HCT116 (cell line): ENCODE data around the gene DPF3. TPM values are rescaled to one million over a fixed set of nuclear protein-coding genes. Genes with fewer than 3 reads are reported as not detected.

Experiments used
- ATAC-seq: fragments of 200-7000 bp; cut with Tn5 transposase; 2 replicates; pipeline ENCODE4 v1.9.1; 2020; ENCODE audit warnings: mild to moderate bottlenecking, moderate library complexity
- BruUV-seq: library from RNA; stranded (reverse); fragments of 400-500 nt; replicated peaks from 2 replicates; lab custom pipeline; 2021; lab: Mats Ljungman, UMichigan
- CTCF ChIA-PET: fragments of 300-600 bp; sonication (Branson Sonifier 250); formaldehyde crosslinking; loops from one replicate; lab custom pipeline; 2021; ENCODE audit warnings: antibody characterized with exemption; lab: Charles Lee
- POLR2A ChIA-PET: fragments of 300-600, 350-600 bp; sonication (Branson Sonifier 250); formaldehyde crosslinking; loops from one replicate; lab custom pipeline; 2021; ENCODE audit warnings: antibody characterized with exemption; lab: Charles Lee
- RAD21 ChIA-PET, 2 experiments: fragments of 300-600 bp; sonication (Branson Sonifier 250); formaldehyde crosslinking; loops; one replicate each; lab custom pipeline; 2023; ENCODE audit warnings: low total read pairs in 2 of 2; ENCODE audit not compliant: uncharacterized antibody in 2 of 2, unreplicated experiment in 2 of 2, low non-redundant PET in 1 of 2; lab: Charles Lee
- DNase-seq: peaks from one replicate; pipeline ENCODE4 v3.0.0-alpha.2; 2010; ENCODE audit warnings: low read depth, low spot score
- H2AFZ ChIP-seq: fragments of 200-600 bp; shearing (Covaris generic), sonication (generic); 2 replicates; pipeline ENCODE4 v1.6.1; 2017; ENCODE audit warnings: low read depth, mixed run types, mixed read lengths, antibody characterized with exemption, low read length; ENCODE audit not compliant: poor library complexity, severe bottlenecking
- H3K27ac ChIP-seq: 2 replicates; pipeline ENCODE4 v1.5.1; 2012; ENCODE audit warnings: low read depth, low read length
- H3K27me3 ChIP-seq: fragments of 200-600 bp; sonication (generic); 2 replicates; pipeline ENCODE4 v1.6.1; 2016; ENCODE audit warnings: mixed run types, low read length, mixed read lengths; ENCODE audit not compliant: insufficient read depth
- H3K36me3 ChIP-seq, 2 experiments: fragments of 200-500 bp in 1 of 2; fragments of 200-600 bp in 1 of 2; sonication (Bioruptor generic) in 1 of 2; sonication (generic) in 1 of 2; 2 replicates each; pipeline versions ENCODE4 v1.5.1 to v1.6.1; 2014 to 2016; ENCODE audit warnings: low read length in 2 of 2, inconsistent platforms in 1 of 2, mixed read lengths in 1 of 2, mixed run types in 1 of 2; ENCODE audit not compliant: insufficient read depth in 2 of 2, control insufficient read depth in 1 of 2
- H3K4me1 ChIP-seq, 2 experiments: fragments of 200-600 bp in 1 of 2; sonication (generic) in 1 of 2; 2 replicates each; pipeline versions ENCODE4 v1.5.1 to v1.6.1; 2012 to 2017; ENCODE audit warnings: low read length in 2 of 2, inconsistent platforms in 1 of 2, mild to moderate bottlenecking in 1 of 2, mixed read lengths in 1 of 2, mixed run types in 1 of 2, moderate library complexity in 1 of 2; ENCODE audit not compliant: insufficient read depth in 2 of 2, control insufficient read depth in 1 of 2
- H3K4me2 ChIP-seq: fragments of 200-600 bp; sonication (generic); 2 replicates; pipeline ENCODE4 v1.6.1; 2017; ENCODE audit warnings: mixed run types, low read length, mixed read lengths
- H3K4me3 ChIP-seq, 2 experiments: fragments of 200-600 bp in 1 of 2; sonication (generic) in 1 of 2; replicated peaks in 1 of 2; 2 replicates each; pipeline ENCODE4 v1.5.1; 2011 to 2016; ENCODE audit warnings: low read length in 2 of 2, control low read depth in 1 of 2, low read depth in 1 of 2, mild to moderate bottlenecking in 1 of 2, mixed read lengths in 1 of 2, mixed run types in 1 of 2
- H3K79me2 ChIP-seq: fragments of 200-600 bp; sonication (generic); 2 replicates; pipeline ENCODE4 v1.6.1; 2017; ENCODE audit warnings: mild to moderate bottlenecking, mixed run types, low read length, moderate library complexity, mixed read lengths; ENCODE audit not compliant: insufficient read depth
- H3K9ac ChIP-seq: fragments of 200-600 bp; sonication (generic); 2 replicates; pipeline ENCODE4 v1.6.1; 2016; ENCODE audit warnings: low read length, mixed read lengths
- H3K9me2 ChIP-seq: fragments of 200-600 bp; sonication (generic), shearing (Covaris generic); 2 replicates; pipeline ENCODE4 v1.6.1; 2017; ENCODE audit warnings: mixed run types, mild to moderate bottlenecking, moderate library complexity; ENCODE audit not compliant: insufficient read depth
- H3K9me3 ChIP-seq, 2 experiments: fragments of 200-500 bp in 1 of 2; fragments of 200-600 bp in 1 of 2; sonication (Bioruptor generic) in 1 of 2; sonication (generic) in 1 of 2; 2 replicates each; pipeline ENCODE4 v1.6.1; 2014 to 2017; ENCODE audit warnings: low read length in 2 of 2, mixed read lengths in 2 of 2, inconsistent platforms in 1 of 2, low read depth in 1 of 2, mild to moderate bottlenecking in 1 of 2, mixed run types in 1 of 2, moderate library complexity in 1 of 2; ENCODE audit not compliant: control insufficient read depth in 1 of 2, insufficient read depth in 1 of 2
- H4K20me1 ChIP-seq: fragments of 200-600 bp; sonication (generic), shearing (Covaris generic); 2 replicates; pipeline ENCODE4 v1.6.1; 2017; ENCODE audit warnings: mixed run types, mild to moderate bottlenecking, moderate library complexity; ENCODE audit not compliant: insufficient read depth
- ATF3 ChIP-seq: IDR thresholded peaks from 2 replicates; pipeline ENCODE4 v1.6.1; 2012
- CEBPB ChIP-seq: IDR thresholded peaks from 2 replicates; pipeline ENCODE4 v1.6.1; 2012; ENCODE audit warnings: low read depth
- CTCF ChIP-seq, 3 experiments: fragments of 200-600 bp in 1 of 3; sonication (generic) in 1 of 3; IDR thresholded peaks in 2 of 3; conservative IDR thresholded peaks in 1 of 3; 2 replicates each; pipeline ENCODE4 v1.5.1; 2012 to 2017; ENCODE audit warnings: low read depth in 2 of 3, low read length in 2 of 3, antibody characterized with exemption in 1 of 3, borderline replicate concordance in 1 of 3, control low read depth in 1 of 3, mild to moderate bottlenecking in 1 of 3, mixed read lengths in 1 of 3, mixed run types in 1 of 3, moderate library complexity in 1 of 3; ENCODE audit not compliant: insufficient read depth in 1 of 3
- EGR1 ChIP-seq: IDR thresholded peaks from 2 replicates; pipeline ENCODE4 v1.6.1; 2012; ENCODE audit warnings: low read depth
- EZH2phosphoT487 ChIP-seq: fragments of 200-600 bp; IDR thresholded peaks from 2 replicates; pipeline ENCODE4 v1.6.1; 2018; ENCODE audit warnings: antibody characterized with exemption, borderline replicate concordance
- FOSL1 ChIP-seq: IDR thresholded peaks from 2 replicates; pipeline ENCODE4 v1.6.1; 2012; ENCODE audit warnings: low read depth
- MAX ChIP-seq: IDR thresholded peaks from 2 replicates; pipeline ENCODE4 v1.6.1; 2012
- POLR2AphosphoS5 ChIP-seq: IDR thresholded peaks from 2 replicates; pipeline ENCODE4 v1.6.1; 2011; ENCODE audit warnings: mild to moderate bottlenecking, low read depth, low read length, moderate library complexity
- RAD21 ChIP-seq: IDR thresholded peaks from 2 replicates; pipeline ENCODE4 v1.6.1; 2012; ENCODE audit warnings: low read depth, mild to moderate bottlenecking
- REST ChIP-seq: IDR thresholded peaks from 2 replicates; pipeline ENCODE4 v1.6.1; 2012; ENCODE audit warnings: low read depth
- SP1 ChIP-seq: IDR thresholded peaks from 2 replicates; pipeline ENCODE4 v1.6.1; 2012; ENCODE audit warnings: low read depth
- SRF ChIP-seq: IDR thresholded peaks from 2 replicates; pipeline ENCODE4 v1.6.1; 2012; ENCODE audit warnings: low read depth
- TCF7L2 ChIP-seq: IDR thresholded peaks from 2 replicates; pipeline ENCODE4 v1.7.0; 2011; ENCODE audit warnings: borderline replicate concordance, inconsistent platforms; ENCODE audit not compliant: insufficient read depth, insufficient read length; ENCODE audit errors: extremely low read depth
- YY1 ChIP-seq: IDR thresholded peaks from 2 replicates; pipeline ENCODE4 v1.6.1; 2011; ENCODE audit warnings: low read length, low read depth, moderate library complexity, mild to moderate bottlenecking; ENCODE audit not compliant: insufficient replicate concordance; ENCODE audit errors: extremely low read depth
- ZFX ChIP-seq: fragments of 450-650 bp; IDR thresholded peaks from 2 replicates; pipeline ENCODE4 v1.6.1; 2017
- ZNF274 ChIP-seq: fragments of 200-500 bp; sonication (Bioruptor generic); IDR thresholded peaks from 2 replicates; pipeline ENCODE4 v1.6.1; 2014; ENCODE audit warnings: mild to moderate bottlenecking, low read depth, low read length, inconsistent platforms
- intact Hi-C: fragments of 100-400 bp; cut with micrococcal nuclease; formaldehyde crosslinking; loops from 2 replicates; pipeline ENCODE4 v1.10.0; 2022
- total RNA-seq: library from RNA; stranded (reverse); gene quantifications from one replicate; pipeline ENCODE4 v1.2.1, GENCODE V29; 2021; ENCODE audit not compliant: unreplicated experiment
- TF ChIP-seq, protein P1 (sequence below): IDR thresholded peaks from 2 replicates; pipeline ENCODE4 v1.6.1; 2011; ENCODE audit warnings: mild to moderate bottlenecking, low read length, moderate library complexity; ENCODE audit not compliant: insufficient replicate concordance; ENCODE audit errors: extremely low read depth

DPF3 gene
- total RNA-seq, 1 experiment from 2014 or later: 0.27 TPM

GRCh38 chr14:72673179-72673578 is 220.7 kb downstream of the DPF3 start:
- intact Hi-C loops: no loop called here
- Histone ChIP-seq H3K27me3 (no peaks in the 10 kb centered on the region; the same call in 1 of the 2 replicates), H3K4me1 (no peaks in the 10 kb centered on the region), H3K4me3 (no peak overlapping the region), H3K9me2 (no peaks in the 10 kb centered on the region), H4K20me1 (no peaks in the 10 kb centered on the region), H3K9me3 (no peaks in the 10 kb centered on the region), H3K9ac (no peak overlapping the region), H3K36me3 (no peaks in the 10 kb centered on the region), H3K79me2 (no peaks in the 10 kb centered on the region), H3K27ac (no peak overlapping the region), H2AFZ (no peak overlapping the region), H3K4me2 (no peak overlapping the region)
- ChIA-PET CTCF (no interaction called here), POLR2A (no interaction called here), RAD21 (no interaction called here)
- DNase-seq: no peak
- TF ChIP-seq TCF7L2 (no peak), EGR1 (no peak), SRF (no peak), REST (no peak), CEBPB (no peak), SP1 (no peak), CTCF (IDR thresholded peaks at IDR 0.05 in 2 of 3, conservative IDR thresholded peaks at IDR 0.05 in 1 of 3; ENCODE audit: borderline replicate concordance in 1 of 3, insufficient read depth in 1 of 3, low read depth in 2 of 3, low read length in 2 of 3) (no peak), FOSL1 (no peak), ZNF274 (no peak), ZFX (no peak), POLR2AphosphoS5 (no peak), MAX (no peak), EZH2phosphoT487 (no peak), YY1 (no peak), ATF3 (no peak), RAD21 (no peak)
- TF ChIP-seq, protein P1, sequence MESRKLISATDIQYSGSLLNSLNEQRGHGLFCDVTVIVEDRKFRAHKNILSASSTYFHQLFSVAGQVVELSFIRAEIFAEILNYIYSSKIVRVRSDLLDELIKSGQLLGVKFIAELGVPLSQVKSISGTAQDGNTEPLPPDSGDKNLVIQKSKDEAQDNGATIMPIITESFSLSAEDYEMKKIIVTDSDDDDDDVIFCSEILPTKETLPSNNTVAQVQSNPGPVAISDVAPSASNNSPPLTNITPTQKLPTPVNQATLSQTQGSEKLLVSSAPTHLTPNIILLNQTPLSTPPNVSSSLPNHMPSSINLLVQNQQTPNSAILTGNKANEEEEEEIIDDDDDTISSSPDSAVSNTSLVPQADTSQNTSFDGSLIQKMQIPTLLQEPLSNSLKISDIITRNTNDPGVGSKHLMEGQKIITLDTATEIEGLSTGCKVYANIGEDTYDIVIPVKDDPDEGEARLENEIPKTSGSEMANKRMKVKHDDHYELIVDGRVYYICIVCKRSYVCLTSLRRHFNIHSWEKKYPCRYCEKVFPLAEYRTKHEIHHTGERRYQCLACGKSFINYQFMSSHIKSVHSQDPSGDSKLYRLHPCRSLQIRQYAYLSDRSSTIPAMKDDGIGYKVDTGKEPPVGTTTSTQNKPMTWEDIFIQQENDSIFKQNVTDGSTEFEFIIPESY: no peak
- ATAC-seq: no peak
- no TSS peak for BruUV-seq
